Uterus (tissue), 4 donors: ENCODE data around the gene CCL5. TPM values are rescaled to one million over a fixed set of nuclear protein-coding genes. Genes with fewer than 3 reads are reported as not detected.

Experiments
- DNase-seq, 2 donors: peaks; one replicate each; pipeline ENCODE4 v3.0.0-alpha.2; 2019 to 2020
- H3K27ac ChIP-seq, 2 donors: fragments of 200-600 bp; sonication (generic); 1 replicate in 1 of 2; 2 replicates in 1 of 2; pipeline ENCODE4 v1.5.1; 2016 to 2018
- H3K27me3 ChIP-seq, 2 donors: fragments of 200-600 bp; sonication (generic); one replicate each; pipeline ENCODE4 v1.5.1; 2018 to 2019; ENCODE audit warnings: control low read depth in 1 of 2
- H3K36me3 ChIP-seq, 2 donors: fragments of 200-600 bp; sonication (generic); one replicate each; pipeline ENCODE4 v1.5.1; 2019; ENCODE audit warnings: control low read depth in 1 of 2
- H3K4me1 ChIP-seq, 2 donors: fragments of 200-600 bp; sonication (generic); one replicate each; pipeline ENCODE4 v1.5.1; 2018 to 2019; ENCODE audit warnings: control low read depth in 1 of 2
- H3K4me3 ChIP-seq, 2 donors: fragments of 200-600 bp; sonication (generic); 1 replicate in 1 of 2; 2 replicates in 1 of 2; pipeline ENCODE4 v1.5.1; 2018 to 2019; ENCODE audit warnings: mild to moderate bottlenecking in 1 of 2
- H3K9me3 ChIP-seq, 2 donors: fragments of 200-600 bp; sonication (generic); one replicate each; pipeline ENCODE4 v1.5.1; 2019; ENCODE audit warnings: control low read depth in 1 of 2
- CTCF ChIP-seq, 4 experiments: fragments of 200-600 bp in 2 of 4; fragments of 450-650 bp in 2 of 4; sonication (generic) in 2 of 4; IDR thresholded peaks; one replicate each; pipeline ENCODE4 v1.5.1; 2016 to 2019; ENCODE audit warnings: antibody characterized with exemption in 4 of 4, mild to moderate bottlenecking in 2 of 4, moderate library complexity in 1 of 4
- POLR2A ChIP-seq, 2 donors: fragments of 450-650 bp; IDR thresholded peaks; one replicate each; pipeline ENCODE4 v1.6.1; 2016; ENCODE audit warnings: antibody characterized with exemption in 2 of 2, mild to moderate bottlenecking in 1 of 2, moderate library complexity in 1 of 2
- intact Hi-C: fragments of 100-400 bp; cut with DNase I; formaldehyde crosslinking; loops from one replicate; pipeline ENCODE4 v1.15.1; 2023; ENCODE audit warnings: low total_unique reads
- total RNA-seq, 4 donors: library from RNA; depleted of rRNA in 3 of 4; stranded (reverse); fragments of >200 nt in 3 of 4; gene quantifications; one replicate each; pipeline versions ENCODE4 v1.1.0 to v1.2.4, GENCODE V29; 2014 to 2023
- donor health status: DM: yes; HTN: yes; CAD: no.

The CCL5 gene
- total RNA-seq, 4 donors from 2014 or later = 0.29 to 39.5 (median 2.1) TPM

- Histone ChIP-seq H3K27me3 (no peaks in the 10 kb centered on the region), H3K36me3 (no peaks in the 10 kb centered on the region), H3K4me1 (no peaks in the 10 kb centered on the region), H3K9me3 (no peaks in the 10 kb centered on the region), H3K4me3 (no peak overlapping the region), H3K27ac (no peak overlapping the region)
- no peak for DNase-seq
- intact Hi-C loops = no loop called here
- TF ChIP-seq POLR2A (IDR thresholded peaks at IDR 0.05) (no peak), CTCF (IDR thresholded peaks at IDR 0.05) (no peak)
These were observed 2.7 kb downstream of the CCL5 start for GRCh38 chr17:35877345-35878029.

GRCh38 chr17:35876534-35876933, 3.6 kb downstream of the CCL5 start:
- TF ChIP-seq POLR2A (IDR thresholded peaks at IDR 0.05) (no peak), CTCF (IDR thresholded peaks at IDR 0.05) (no peak)
- Histone ChIP-seq H3K9me3 (no peaks in the 10 kb centered on the region), H3K4me3 (no peak overlapping the region), H3K36me3 (no peaks in the 10 kb centered on the region), H3K27ac (no peak overlapping the region), H3K27me3 (no peaks in the 10 kb centered on the region), H3K4me1 (no peaks in the 10 kb centered on the region)
- DNase-seq = no peak
- intact Hi-C loops = no loop called here

GRCh38 chr17:35875800-35876139, 4.4 kb downstream of the CCL5 start:
- no peak overlapping the region for H3K4me3 ChIP-seq
- intact Hi-C loops = no loop called here
- no peaks in the 10 kb centered on the region for H3K4me1 ChIP-seq
- no peaks in the 10 kb centered on the region for H3K9me3 ChIP-seq
- H3K27ac ChIP-seq = no peak overlapping the region
- no peaks in the 10 kb centered on the region for H3K36me3 ChIP-seq
- no peak for DNase-seq
- TF ChIP-seq CTCF (IDR thresholded peaks at IDR 0.05) = no peak
- TF ChIP-seq POLR2A (IDR thresholded peaks at IDR 0.05) = no peak
- H3K27me3 ChIP-seq = no peaks in the 10 kb centered on the region

GRCh38 chr17:35875072-35875799, 4.9 kb downstream of the CCL5 start:
- Histone ChIP-seq H3K4me1 (no peaks in the 10 kb centered on the region), H3K27ac (no peak overlapping the region), H3K4me3 (no peak overlapping the region), H3K27me3 (no peaks in the 10 kb centered on the region), H3K36me3 (no peaks in the 10 kb centered on the region), H3K9me3 (no peaks in the 10 kb centered on the region)
- DNase-seq = no peak
- TF ChIP-seq CTCF (IDR thresholded peaks at IDR 0.05) (no peak), POLR2A (IDR thresholded peaks at IDR 0.05) (no peak)
- intact Hi-C loops = no loop called here

GRCh38 chr17:35872196-35872980, 7.8 kb downstream of the CCL5 start:
- Histone ChIP-seq H3K4me3 (no peak overlapping the region), H3K9me3 (no peaks in the 10 kb centered on the region), H3K27ac (no peak overlapping the region), H3K36me3 (no peaks in the 10 kb centered on the region), H3K4me1 (no peaks in the 10 kb centered on the region), H3K27me3 (no peaks in the 10 kb centered on the region)
- DNase-seq = no peak
- no peak for TF ChIP-seq POLR2A (IDR thresholded peaks at IDR 0.05)
- TF ChIP-seq CTCF (IDR thresholded peaks at IDR 0.05) = no peak
- intact Hi-C loops = no loop called here
